HG03442 (cell line): ENCODE measurements around the gene CD300LG.
"Not testable (repeated sequence)": the region's sequence is repeated elsewhere in the genome, so short reads cannot be mapped to it uniquely, and the experiment has no call there.

Experiments
- ATAC-seq: cut with Tn5 transposase; IDR thresholded peaks from one replicate; pipeline ENCODE4 v1.9.1; 2021; ENCODE audit warnings: mild to moderate bottlenecking, moderate library complexity; ENCODE audit not compliant: unreplicated experiment

Gene CD300LG

DNA sequence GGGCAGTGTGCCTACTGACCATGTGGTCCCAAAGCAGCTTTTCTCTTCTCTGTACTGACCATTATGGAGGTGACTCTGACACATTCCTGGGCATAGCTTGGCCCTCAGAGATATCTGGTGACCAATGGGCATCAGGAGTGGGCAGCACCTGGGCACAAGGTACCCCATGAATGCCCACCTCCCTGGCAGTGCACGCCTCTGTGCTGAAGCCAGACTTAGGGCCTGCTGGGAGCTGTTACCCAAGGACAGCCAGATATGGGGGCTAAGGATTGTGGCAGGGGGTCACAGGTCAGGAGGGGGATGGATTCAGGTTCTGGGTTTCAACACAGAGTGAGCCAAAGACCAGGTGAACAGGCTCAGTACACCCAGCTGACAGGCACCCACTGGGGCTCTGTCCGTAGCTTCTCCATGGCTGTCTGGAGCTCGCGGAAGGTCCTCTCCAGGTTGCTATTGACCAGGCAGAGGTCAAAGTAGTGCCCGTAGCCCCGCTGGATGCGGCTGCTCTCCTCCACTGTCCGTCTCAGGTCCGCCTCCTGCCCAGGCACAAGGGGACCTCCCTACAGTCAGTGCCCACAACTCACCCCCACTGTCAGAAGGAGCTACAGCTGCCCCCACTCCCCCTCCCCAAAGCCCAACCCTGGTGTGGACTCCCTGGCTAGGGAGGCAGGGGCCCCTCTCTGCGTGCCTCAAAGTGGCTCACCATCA is 30.6 kb downstream of the CD300LG start:
- ATAC-seq, result no peak

DNA sequence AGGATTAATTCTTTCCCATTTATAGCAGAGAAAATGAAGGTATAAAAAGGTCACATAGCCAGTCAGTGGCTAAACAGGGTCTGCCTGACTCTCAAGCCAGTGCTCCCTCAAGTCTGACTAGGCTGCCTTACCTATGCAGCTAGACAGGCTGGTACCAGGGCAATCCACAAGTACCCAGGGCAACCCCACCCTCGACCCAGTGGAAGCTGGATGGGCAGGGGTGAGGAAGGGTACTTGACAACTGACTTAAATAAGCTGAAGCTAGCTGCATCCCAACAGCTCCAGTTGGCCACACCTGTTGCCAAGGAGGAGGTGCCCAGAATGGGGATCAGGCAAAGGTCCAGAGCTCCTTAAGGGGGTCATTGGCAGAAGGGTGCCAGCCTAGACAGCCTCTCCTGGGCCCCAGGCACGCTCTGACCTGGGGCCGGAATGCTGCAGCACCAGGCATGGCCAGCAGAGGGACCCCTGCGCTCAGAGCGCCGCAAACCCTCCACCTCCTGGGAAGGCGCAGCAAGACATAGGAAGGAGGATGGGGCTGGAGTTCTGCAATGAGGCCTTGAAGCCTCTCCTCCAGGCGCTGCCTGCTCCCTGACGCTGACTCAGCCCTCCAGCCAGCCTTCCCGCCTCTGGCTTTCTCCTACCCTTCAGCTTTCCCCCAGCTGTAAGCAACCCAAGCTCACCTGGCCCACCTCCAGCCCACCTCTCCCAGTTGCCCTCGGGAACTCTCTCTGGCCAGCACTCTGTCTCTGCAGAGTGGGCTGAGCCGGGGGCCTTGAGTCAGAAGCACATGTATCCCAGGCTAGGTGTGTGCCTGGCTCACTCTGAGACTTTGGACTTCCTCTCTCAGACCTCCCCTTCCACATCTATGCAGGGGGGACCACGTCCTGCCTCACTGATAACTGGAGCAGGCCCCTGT is 31.5 kb downstream of the CD300LG start:
- no peak for ATAC-seq

DNA sequence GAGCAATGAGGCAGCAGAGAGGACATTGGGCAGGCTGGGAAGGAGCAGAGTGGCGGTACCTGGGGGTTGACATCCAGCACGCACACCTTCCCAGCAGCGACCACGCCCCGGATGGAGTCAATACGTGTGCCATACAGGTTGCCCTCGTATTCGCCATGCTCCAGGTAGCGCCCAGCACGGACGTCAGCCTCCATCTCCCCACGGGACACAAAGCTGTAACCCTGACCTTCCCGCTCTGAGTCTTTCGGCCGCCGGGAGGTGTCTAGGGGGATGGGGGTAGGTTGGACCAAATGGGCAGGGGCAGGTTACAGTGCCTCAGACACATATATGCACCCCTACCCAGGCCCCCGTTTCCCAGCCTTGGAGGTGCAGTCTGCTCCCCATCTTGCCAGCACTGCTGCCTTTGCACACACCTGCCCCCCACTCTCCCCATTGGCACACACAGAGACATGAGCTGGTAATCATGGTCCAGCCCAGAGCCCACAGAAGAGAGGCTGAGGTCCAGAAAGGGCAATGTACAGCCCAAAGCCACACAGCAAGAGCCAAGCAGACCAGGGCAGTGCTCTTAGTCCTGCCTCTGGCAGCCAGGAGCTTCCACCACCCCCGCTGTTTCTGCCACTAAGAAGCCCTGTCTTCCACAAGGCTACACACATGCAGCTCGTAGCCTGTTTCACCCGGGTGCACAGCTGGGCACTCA is 32.9 kb downstream of the CD300LG start:
- no peak for ATAC-seq

DNA sequence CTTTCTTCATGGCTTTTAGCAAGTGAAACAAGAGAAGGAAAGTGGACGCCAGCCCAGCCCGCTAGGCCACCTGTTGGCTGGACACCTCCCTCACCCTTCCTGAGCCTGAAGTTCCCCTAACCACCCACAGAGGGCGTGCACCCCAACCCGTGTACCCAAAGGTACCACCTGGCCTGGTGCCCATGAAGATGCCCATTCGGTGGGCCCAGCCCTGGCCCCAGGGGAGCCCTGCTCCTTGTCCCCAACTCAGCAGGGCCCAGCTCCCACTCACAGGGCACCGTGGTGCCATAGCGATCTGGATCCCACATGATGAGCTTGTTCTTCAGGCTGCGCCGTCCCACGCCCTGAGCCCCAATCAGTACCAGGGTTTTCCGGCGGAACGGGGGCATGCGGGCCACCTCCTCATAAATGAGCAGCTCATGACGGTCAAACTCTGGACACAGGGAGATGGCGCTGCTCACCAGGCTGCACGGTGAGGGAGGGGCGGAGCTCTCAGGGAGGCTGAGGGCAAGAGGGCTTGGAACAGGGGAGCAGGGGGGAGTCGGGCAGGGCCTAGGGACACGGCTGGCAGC is 33.5 kb downstream of the CD300LG start:
- ATAC-seq, result no peak

GRCh38 chr17:43881181-43881580 is 34.2 kb downstream of the CD300LG start:
- no peak for ATAC-seq

- no peak for ATAC-seq
These were observed 35.0 kb downstream of the CD300LG start for GRCh38 chr17:43881758-43882505.

DNA sequence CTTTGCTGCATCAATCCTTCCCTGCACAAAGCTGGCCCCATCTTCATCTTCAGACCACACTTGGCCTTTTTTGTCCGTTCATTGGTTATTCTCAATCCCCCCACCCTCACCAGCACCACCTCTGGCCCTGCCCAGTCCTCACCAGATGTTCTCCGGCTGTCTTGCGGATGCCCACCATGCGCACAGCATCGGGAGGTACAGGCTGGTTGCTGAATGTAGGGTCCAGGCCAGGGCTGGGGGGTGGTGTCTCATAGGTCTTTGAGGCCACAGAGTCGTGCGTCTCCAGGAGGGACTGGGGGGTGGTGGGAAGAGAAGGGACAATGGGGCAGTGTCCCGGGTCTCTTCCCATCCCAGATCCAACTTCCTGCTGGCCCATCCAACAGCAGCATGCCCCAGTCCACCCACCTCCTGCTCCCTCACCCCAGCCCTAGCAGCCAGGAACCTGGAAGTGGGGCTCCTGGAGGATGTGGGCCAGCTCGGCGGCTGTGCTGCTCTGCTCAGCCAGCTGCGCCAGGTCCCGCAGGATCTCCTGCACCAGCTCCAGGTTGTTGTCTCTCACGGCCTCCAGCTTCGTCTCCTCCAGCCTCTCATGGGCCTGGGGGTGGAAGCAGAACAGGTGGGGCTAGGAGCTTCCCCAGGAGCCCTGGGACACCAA is 35.9 kb downstream of the CD300LG start:
- ATAC-seq, result no peak

DNA sequence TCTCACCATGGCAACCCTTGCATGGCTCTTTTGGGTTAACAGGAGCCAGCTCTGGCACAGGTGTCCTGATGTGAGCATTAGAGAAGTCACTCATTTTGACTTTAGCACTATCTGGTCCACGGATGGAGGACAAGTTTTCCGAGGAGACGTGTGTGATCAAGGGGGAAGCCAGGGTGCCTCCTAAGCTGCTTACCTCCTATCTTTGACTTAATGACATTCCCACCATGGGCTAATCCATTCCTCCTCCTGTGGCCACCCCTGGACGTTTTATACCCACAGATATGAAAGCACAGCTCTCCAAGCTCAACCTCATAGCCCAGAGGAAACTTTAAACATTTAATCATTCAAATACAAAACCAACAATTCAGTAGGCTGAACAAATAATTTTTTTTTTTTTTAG is 41.6 kb downstream of the CD300LG start:
- ATAC-seq, result no peak

DNA sequence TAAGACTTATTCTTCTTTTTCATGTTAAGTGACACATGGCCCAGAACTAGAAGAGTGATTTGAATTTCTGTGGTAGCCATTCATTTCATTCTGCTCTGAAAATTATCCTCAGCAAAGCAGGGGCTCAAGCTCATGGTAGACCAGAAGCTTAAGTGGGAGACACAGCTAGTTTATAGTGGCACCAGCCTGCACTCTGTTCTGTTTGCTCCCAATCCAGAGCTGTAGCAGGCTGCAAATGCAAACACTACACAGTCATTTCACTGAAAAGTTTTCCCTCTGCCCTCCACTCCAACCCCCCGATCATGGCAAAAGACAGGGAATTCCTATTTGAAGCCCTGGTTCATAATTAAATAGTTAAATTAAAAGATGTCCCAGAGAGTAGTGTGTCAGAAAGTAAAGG is 43.3 kb downstream of the CD300LG start:
- no peak for ATAC-seq

- ATAC-seq, result no peak
These were observed 45.1 kb downstream of the CD300LG start for GRCh38 chr17:43891851-43892646.

DNA sequence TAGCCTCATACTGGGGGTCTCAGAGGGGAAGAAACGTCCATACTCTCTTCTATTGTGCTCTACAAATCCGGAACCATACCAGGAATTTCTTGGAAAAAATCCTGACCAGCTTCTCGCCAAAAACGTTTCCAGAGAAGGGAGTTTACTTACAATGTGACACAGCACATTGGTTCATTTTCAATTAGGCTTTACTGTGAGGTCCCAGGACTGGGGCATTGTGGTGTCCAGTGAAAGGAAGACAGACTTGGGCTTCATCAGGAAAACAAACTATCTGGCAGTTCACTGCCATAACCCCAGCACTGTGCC is 45.6 kb downstream of the CD300LG start:
- no peak for ATAC-seq

GRCh38 chr17:43894494-43894893 is 47.5 kb downstream of the CD300LG start:
- ATAC-seq, result not testable (repeated sequence)

GRCh38 chr17:43897831-43898230 is 50.9 kb downstream of the CD300LG start:
- no peak for ATAC-seq

DNA sequence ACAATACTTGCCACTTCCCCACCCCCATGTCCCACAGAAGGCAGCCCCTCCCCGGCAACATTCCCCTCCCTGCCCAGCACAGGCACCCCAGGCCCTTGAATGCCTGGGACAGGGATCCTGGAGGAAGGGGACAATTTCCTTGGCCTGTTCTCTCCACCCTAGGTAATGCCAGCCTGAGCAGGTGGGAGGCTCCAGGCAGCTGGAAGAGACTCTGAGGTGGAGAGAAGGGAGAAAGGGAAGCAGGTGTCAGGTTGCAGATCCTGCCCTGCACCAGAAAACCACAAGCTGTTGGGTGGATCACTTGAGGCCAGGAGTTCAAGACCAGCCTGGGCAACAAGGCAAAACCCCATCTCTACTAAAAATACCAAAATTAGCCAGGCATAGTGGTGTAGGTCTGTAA is 51.5 kb downstream of the CD300LG start:
- ATAC-seq, result no peak

DNA sequence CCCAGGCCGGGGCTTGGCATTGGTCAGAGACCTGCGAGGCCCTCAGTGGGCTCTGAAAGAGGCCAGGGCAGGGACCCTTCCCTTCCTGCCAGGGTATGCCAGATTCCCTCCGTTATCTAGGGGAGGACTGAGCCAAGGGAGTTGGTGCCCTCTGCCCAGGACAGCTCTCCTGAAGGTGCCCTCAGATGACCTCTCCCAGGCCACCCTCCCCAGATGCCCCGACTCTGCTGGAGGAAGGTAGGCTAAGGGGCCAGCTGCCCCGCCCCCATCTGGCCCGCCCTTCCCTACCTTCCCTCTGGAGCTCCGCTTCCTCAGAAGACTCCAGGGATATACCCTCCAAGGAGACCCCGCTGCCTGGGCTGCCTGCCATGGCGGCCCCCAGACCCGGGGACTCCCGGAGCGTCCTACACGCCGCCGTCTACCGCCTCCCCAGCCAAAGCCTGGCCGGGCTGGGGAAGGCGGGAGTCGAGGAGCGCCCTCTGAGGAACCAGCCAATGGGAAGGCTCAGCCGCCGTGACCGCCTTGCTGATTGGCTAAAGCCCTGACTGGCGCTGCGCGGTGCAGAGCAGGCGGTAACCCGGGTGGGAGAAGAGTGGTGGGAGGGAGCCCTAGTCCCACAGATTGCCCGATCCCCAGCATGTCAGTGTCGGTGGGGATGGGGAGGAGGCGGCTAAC is 53.3 kb downstream of the CD300LG start:
- ATAC-seq, result peak; percentile 58

GRCh38 chr17:43900858-43901754 is 54.1 kb downstream of the CD300LG start:
- ATAC-seq, result no peak

- no peak for ATAC-seq
These were observed 55.0 kb downstream of the CD300LG start for GRCh38 chr17:43901861-43902589.
